B cell (primary cell): ENCODE data around the gene CYYR1. TPM values are rescaled to one million over a fixed set of nuclear protein-coding genes. Genes with fewer than 3 reads are reported as not detected.
"Not testable (repeated sequence)": the region's sequence is repeated elsewhere in the genome, so short reads cannot be mapped to it uniquely, and the experiment has no call there.

Experiments
- ATAC-seq: fragments of 200-7000 bp; cut with Tn5 transposase; one replicate; pipeline ENCODE4 v1.10.0; 2021; ENCODE audit warnings: low read depth, mild to moderate bottlenecking, moderate number of reproducible peaks, moderate library complexity
- CTCF ChIA-PET: fragments of 350-600 bp; sonication (Branson Sonifier 250); formaldehyde crosslinking; loops from one replicate; lab custom pipeline; 2021; ENCODE audit warnings: antibody characterized with exemption, inconsistent platforms; lab: Charles Lee
- POLR2A ChIA-PET: fragments of 350-600 bp; sonication (Branson Sonifier 250); formaldehyde crosslinking; loops from one replicate; lab custom pipeline; 2021; ENCODE audit warnings: antibody characterized with exemption; lab: Charles Lee
- DNase-seq: peaks from one replicate; pipeline ENCODE4 v3.0.0; 2013
- H2AFZ ChIP-seq: 2 replicates; pipeline ENCODE4 v1.6.1; 2012; ENCODE audit warnings: mild to moderate bottlenecking, low read depth, low read length; ENCODE audit not compliant: insufficient read depth, poor library complexity, severe bottlenecking
- H3K27ac ChIP-seq, 2 donors: 1 replicate in 1 of 2; 2 replicates in 1 of 2; pipeline ENCODE4 v1.5.1; 2012 to 2013; ENCODE audit warnings: low read length in 2 of 2, mild to moderate bottlenecking in 2 of 2, moderate library complexity in 1 of 2
- H3K27me3 ChIP-seq, 4 experiments: fragments of 200-600 bp in 1 of 4; sonication (generic) in 1 of 4; replicated peaks in 1 of 4; 1 replicate in 2 of 4; 2 replicates in 2 of 4; pipeline versions ENCODE4 v1.6.1 to v1.7.0; 2013 to 2016; ENCODE audit warnings: low read length in 3 of 4, mild to moderate bottlenecking in 2 of 4, mixed read lengths in 1 of 4, moderate library complexity in 1 of 4; ENCODE audit not compliant: insufficient read depth in 4 of 4, control insufficient read depth in 3 of 4; ENCODE audit errors: control extremely low read depth in 1 of 4
- H3K36me3 ChIP-seq, 2 experiments: replicated peaks in 1 of 2; 1 replicate in 1 of 2; 2 replicates in 1 of 2; pipeline versions ENCODE4 v1.6.1 to v1.7.1; 2013; ENCODE audit warnings: low read length in 1 of 2; ENCODE audit not compliant: insufficient read depth in 2 of 2, control insufficient read depth in 1 of 2; ENCODE audit errors: control extremely low read depth in 1 of 2, extremely low read depth in 1 of 2
- H3K4me1 ChIP-seq, 2 donors: fragments of 200-600 bp in 1 of 2; sonication (generic) in 1 of 2; 1 replicate in 1 of 2; 2 replicates in 1 of 2; pipeline versions ENCODE4 v1.5.1 to v1.6.1; 2013 to 2017; ENCODE audit warnings: low read length in 2 of 2; ENCODE audit not compliant: control insufficient read depth in 2 of 2, insufficient read depth in 2 of 2
- H3K4me2 ChIP-seq: replicated peaks from 2 replicates; pipeline ENCODE3; 2012; ENCODE audit warnings: mild to moderate bottlenecking, low read depth, low read length; ENCODE audit not compliant: poor library complexity, severe bottlenecking
- H3K4me3 ChIP-seq, 5 experiments: fragments of 200-600 bp in 1 of 5; sonication (generic) in 1 of 5; 1 replicate in 3 of 5; 2 replicates in 2 of 5; pipeline versions ENCODE4 v1.5.1 to v1.7.0; 2011 to 2016; ENCODE audit warnings: low read length in 4 of 5, mild to moderate bottlenecking in 4 of 5, low read depth in 2 of 5, control low read depth in 1 of 5, moderate library complexity in 1 of 5; ENCODE audit not compliant: insufficient read depth in 1 of 5; ENCODE audit errors: control extremely low read depth in 1 of 5, extremely low read depth in 1 of 5
- H3K79me2 ChIP-seq: fragments of 200-600 bp; sonication (generic); one replicate; pipeline ENCODE4 v1.6.0; 2016; ENCODE audit warnings: low read length; ENCODE audit not compliant: control insufficient read depth, insufficient read depth
- H3K9ac ChIP-seq: fragments of 200-600 bp; sonication (generic); 2 replicates; pipeline ENCODE4 v1.6.1; 2017; ENCODE audit warnings: mild to moderate bottlenecking, low read length, moderate library complexity
- H3K9me3 ChIP-seq, 3 donors: one replicate each; pipeline versions ENCODE4 v1.6.1 to v1.7.1; 2013; ENCODE audit warnings: low read length in 2 of 3; ENCODE audit not compliant: control insufficient read depth in 2 of 3, insufficient read depth in 1 of 3; ENCODE audit errors: control extremely low read depth in 1 of 3
- H4K20me1 ChIP-seq: 2 replicates; pipeline ENCODE4 v1.6.0; 2012; ENCODE audit warnings: mild to moderate bottlenecking, low read length; ENCODE audit not compliant: insufficient read depth, control insufficient read depth, poor library complexity, severe bottlenecking
- H3K27ac Mint-ChIP-seq: one replicate; pipeline ENCODE4 v1.8.0; 2021; ENCODE audit warnings: mixed read lengths
- H3K27me3 Mint-ChIP-seq: one replicate; pipeline ENCODE4 v1.8.0; 2021; ENCODE audit warnings: mixed read lengths
- H3K4me1 Mint-ChIP-seq: one replicate; pipeline ENCODE4 v1.8.0; 2021; ENCODE audit warnings: mixed read lengths
- H3K4me3 Mint-ChIP-seq: one replicate; pipeline ENCODE4 v1.8.0; 2021; ENCODE audit warnings: mixed read lengths
- H3K9me3 Mint-ChIP-seq: one replicate; pipeline ENCODE4 v1.8.0; 2022; ENCODE audit warnings: mixed read lengths; ENCODE audit not compliant: insufficient read depth
- CTCF ChIP-seq: fragments of 200-600 bp; IDR thresholded peaks from one replicate; pipeline ENCODE4 v1.8.0; 2022; ENCODE audit warnings: antibody characterized with exemption, mild to moderate bottlenecking
- EZH2 ChIP-seq: IDR thresholded peaks from 2 replicates; pipeline ENCODE4 v1.6.1; 2012; ENCODE audit warnings: borderline replicate concordance, low read depth, mild to moderate bottlenecking, moderate library complexity, low read length; ENCODE audit not compliant: insufficient read depth, poor library complexity, severe bottlenecking
- WGBS: methylation state at CpG from one replicate; pipeline ENCODE4 v1.1.5; 2013; ENCODE audit warnings: missing lambda C conversion rate; ENCODE audit not compliant: insufficient coverage; 5-methylcytosine and 5-hydroxymethylcytosine counted together
- intact Hi-C: fragments of 100-400 bp; cut with micrococcal nuclease; formaldehyde crosslinking; loops from one replicate; pipeline ENCODE4 v1.10.0; 2022
- polyA plus RNA-seq: library from polyadenylated mRNA; depleted of rRNA; stranded (reverse); fragments of >200 nt; gene quantifications from 2 replicates; pipeline ENCODE4 v1.2.3, GENCODE V29; 2012
- total RNA-seq, 2 donors: library from RNA; stranded (reverse); fragments of 120-200 nt in 1 of 2; gene quantifications; 1 replicate in 1 of 2; 2 replicates in 1 of 2; pipeline versions ENCODE4 v1.2.3 to v1.2.4, GENCODE V29; 2013 to 2022

CYYR1 gene
- total and polyA plus RNA-seq, 2 donors (not counting 1 experiment from before 2014, with no cell fraction given) = not detected

GRCh38 chr21:26461500-26461899 lies 111.6 kb downstream of the CYYR1 start:
- WGBS = 100% methylated on average over 1 of the region's 3 CpGs
- Mint-ChIP-seq H3K27ac (no peak overlapping the region), H3K4me3 (no peak overlapping the region), H3K9me3 (peaks cover 2% of the 10 kb centered on the region), H3K4me1 (no peaks in the 10 kb centered on the region), H3K27me3 (no peaks in the 10 kb centered on the region)
- Histone ChIP-seq H3K9ac (no peak overlapping the region), H3K9me3 (no peaks in the 10 kb centered on the region), H3K36me3 (no peaks in the 10 kb centered on the region), H3K27ac (no peak overlapping the region), H3K4me3 (no peak overlapping the region), H3K4me1 (no peaks in the 10 kb centered on the region), H3K4me2 (no peak overlapping the region), H2AFZ (no peak overlapping the region), H4K20me1 (no peaks in the 10 kb centered on the region), H3K27me3 (no peaks in the 10 kb centered on the region), H3K79me2 (no peaks in the 10 kb centered on the region)
- intact Hi-C loops = no loop called here
- ATAC-seq = no peak
- ChIA-PET POLR2A (no interaction called here), CTCF (no interaction called here)
- DNase-seq = no peak
- TF ChIP-seq EZH2 (no peak), CTCF (no peak)

GRCh38 chr21:26460621-26461020 lies 112.5 kb downstream of the CYYR1 start:
- no peaks in the 10 kb centered on the region for H3K27me3 Mint-ChIP-seq
- DNase-seq (no peak), ATAC-seq (no peak)
- POLR2A ChIA-PET = no interaction called here
- intact Hi-C loops = no loop called here
- H3K9me3 ChIP-seq = no peaks in the 10 kb centered on the region
- H3K27me3 ChIP-seq = no peaks in the 10 kb centered on the region
- H3K4me3 ChIP-seq = no peak overlapping the region
- H3K4me1 ChIP-seq = no peaks in the 10 kb centered on the region
- no peaks in the 10 kb centered on the region for H3K4me1 Mint-ChIP-seq
- no peak overlapping the region for H3K27ac ChIP-seq
- no peak overlapping the region for H3K4me3 Mint-ChIP-seq
- H3K27ac Mint-ChIP-seq = no peak overlapping the region
- no peak overlapping the region for H2AFZ ChIP-seq
- no peaks in the 10 kb centered on the region for H3K79me2 ChIP-seq
- WGBS = 100% methylated on average over 2 of the region's 3 CpGs
- H4K20me1 ChIP-seq = no peaks in the 10 kb centered on the region
- H3K4me2 ChIP-seq = no peak overlapping the region
- CTCF ChIA-PET = no interaction called here
- no peak overlapping the region for H3K9ac ChIP-seq
- H3K36me3 ChIP-seq = no peaks in the 10 kb centered on the region
- H3K9me3 Mint-ChIP-seq = peaks cover 2% of the 10 kb centered on the region
- TF ChIP-seq EZH2 = no peak
- no peak for TF ChIP-seq CTCF

GRCh38 chr21:26458854-26459253 lies 114.2 kb downstream of the CYYR1 start:
- H3K9me3 Mint-ChIP-seq, H3K4me3 Mint-ChIP-seq, H2AFZ ChIP-seq, CTCF ChIA-PET, H3K4me3 ChIP-seq, POLR2A ChIA-PET, H3K4me1 ChIP-seq, H3K9me3 ChIP-seq, H3K4me1 Mint-ChIP-seq, H3K4me2 ChIP-seq, intact Hi-C loops, H3K27me3 ChIP-seq, H3K27me3 Mint-ChIP-seq, ATAC-seq, H3K27ac Mint-ChIP-seq, DNase-seq, H3K9ac ChIP-seq, H3K27ac ChIP-seq, H3K79me2 ChIP-seq, H4K20me1 ChIP-seq, H3K36me3 ChIP-seq: not testable (repeated sequence)
- 80% methylated on average over 1 of the region's 3 CpGs for WGBS
